T1000 (cell line): Measurements from ENCODE around the gene BRMS1.
"Not testable (repeated sequence)": the region's sequence is repeated elsewhere in the genome, so short reads cannot be mapped to it uniquely, and the experiment has no call there.

Experiments used
- DNase-seq: peaks from one replicate; lab custom pipeline; 2025; ENCODE audit warnings: mixed read lengths; lab: John Stamatoyannopoulos, UW

Gene BRMS1

GRCh38 chr11:66344550-66345315, at the start of gene BRMS1:
BRMS1 (minus strand) TSS chr11:66345104; CDS start chr11:66342234, 2,870 bp downstream.
- peak; percentile 88 for DNase-seq

- no peak for DNase-seq
Measured at GRCh38 chr11:66393954-66394353, 49.0 kb upstream of the BRMS1 start.

- DNase-seq = no peak
Measured at GRCh38 chr11:66391322-66391721, 46.4 kb upstream of the BRMS1 start.

DNA sequence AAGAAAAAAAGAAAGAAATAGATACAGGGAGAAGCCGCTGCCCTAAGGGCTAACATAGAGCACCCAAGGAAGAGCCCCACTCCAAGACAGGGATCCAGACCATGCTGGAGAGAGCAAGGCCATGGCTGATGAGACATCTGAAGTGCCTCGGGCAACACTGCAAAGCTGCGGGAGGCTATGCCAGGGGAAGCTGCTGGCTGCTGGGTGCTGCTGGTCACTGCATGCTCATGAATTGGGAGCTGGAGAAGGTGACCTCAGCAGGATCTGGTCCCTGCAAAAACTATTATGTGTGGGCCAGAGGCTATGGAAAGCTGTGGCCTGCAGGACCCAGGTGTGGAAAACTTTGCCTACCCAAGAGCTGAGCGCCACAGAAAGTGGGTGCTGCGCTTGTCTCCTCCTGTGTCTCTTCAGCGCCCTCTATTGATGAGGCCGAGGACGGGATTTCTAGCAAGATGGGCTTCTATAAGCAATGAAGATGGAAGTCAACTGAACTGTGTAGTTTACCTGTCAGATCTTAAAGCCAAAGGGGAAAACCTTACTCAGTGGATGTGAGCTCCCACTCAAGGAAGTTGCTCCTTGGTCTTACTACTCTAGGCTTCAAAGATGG, 44.0 kb upstream of the BRMS1 start:
- peak; percentile 29 for DNase-seq

- peak; percentile 69 for DNase-seq
Measured at GRCh38 chr11:66386171-66387069, 41.5 kb upstream of the BRMS1 start.

GRCh38 chr11:66384316-66384715, 39.4 kb upstream of the BRMS1 start:
- not testable (repeated sequence) for DNase-seq

GRCh38 chr11:66380264-66380663, 35.4 kb upstream of the BRMS1 start:
- DNase-seq = not testable (repeated sequence)

GRCh38 chr11:66373690-66374287, 28.9 kb upstream of the BRMS1 start:
- DNase-seq = not testable (repeated sequence)

- DNase-seq = no peak
Measured at GRCh38 chr11:66373265-66373664, 28.4 kb upstream of the BRMS1 start.

GRCh38 chr11:66371627-66372415, 26.9 kb upstream of the BRMS1 start, which contains the start of gene SLC29A2:
SLC29A2 (minus strand) TSS chr11:66371760; CDS start chr11:66371591, 169 bp downstream.
- DNase-seq = no peak

GRCh38 chr11:66369073-66369894, 24.4 kb upstream of the BRMS1 start:
- DNase-seq = no peak

- DNase-seq = no peak
Measured at GRCh38 chr11:66368484-66368883, 23.6 kb upstream of the BRMS1 start.

GRCh38 chr11:66367561-66368312, 22.8 kb upstream of the BRMS1 start:
- DNase-seq = no peak

DNA sequence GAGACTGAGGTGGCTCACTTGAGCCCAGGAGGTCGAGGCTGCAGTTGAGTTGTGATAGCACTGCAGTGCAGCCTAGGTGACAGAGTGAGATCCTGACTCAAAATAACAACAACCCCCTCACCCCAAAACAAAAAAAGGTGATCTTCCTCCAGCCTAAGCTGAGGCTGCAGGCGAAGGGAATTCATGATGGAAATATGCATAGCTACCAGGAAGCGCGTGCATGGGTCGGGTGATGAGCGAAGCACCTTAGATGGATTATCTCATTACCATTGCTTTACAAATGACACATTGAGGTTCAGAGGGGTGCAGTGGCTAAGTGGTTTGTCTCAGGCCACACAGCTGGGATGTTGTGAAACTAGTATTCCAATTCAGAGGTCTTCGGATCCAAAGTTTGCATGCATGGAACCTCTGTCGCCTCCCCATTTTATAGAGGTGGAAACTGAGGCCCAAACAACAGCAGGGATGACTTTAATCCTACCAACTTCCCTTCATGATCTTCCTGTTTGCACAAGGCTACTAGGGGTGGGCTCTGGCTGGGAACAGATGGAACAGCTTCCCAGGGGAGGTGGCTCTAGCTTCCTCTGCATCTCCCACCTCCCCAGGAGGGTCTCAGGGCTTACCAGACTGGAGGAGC, 22.1 kb upstream of the BRMS1 start:
- DNase-seq = no peak

DNA sequence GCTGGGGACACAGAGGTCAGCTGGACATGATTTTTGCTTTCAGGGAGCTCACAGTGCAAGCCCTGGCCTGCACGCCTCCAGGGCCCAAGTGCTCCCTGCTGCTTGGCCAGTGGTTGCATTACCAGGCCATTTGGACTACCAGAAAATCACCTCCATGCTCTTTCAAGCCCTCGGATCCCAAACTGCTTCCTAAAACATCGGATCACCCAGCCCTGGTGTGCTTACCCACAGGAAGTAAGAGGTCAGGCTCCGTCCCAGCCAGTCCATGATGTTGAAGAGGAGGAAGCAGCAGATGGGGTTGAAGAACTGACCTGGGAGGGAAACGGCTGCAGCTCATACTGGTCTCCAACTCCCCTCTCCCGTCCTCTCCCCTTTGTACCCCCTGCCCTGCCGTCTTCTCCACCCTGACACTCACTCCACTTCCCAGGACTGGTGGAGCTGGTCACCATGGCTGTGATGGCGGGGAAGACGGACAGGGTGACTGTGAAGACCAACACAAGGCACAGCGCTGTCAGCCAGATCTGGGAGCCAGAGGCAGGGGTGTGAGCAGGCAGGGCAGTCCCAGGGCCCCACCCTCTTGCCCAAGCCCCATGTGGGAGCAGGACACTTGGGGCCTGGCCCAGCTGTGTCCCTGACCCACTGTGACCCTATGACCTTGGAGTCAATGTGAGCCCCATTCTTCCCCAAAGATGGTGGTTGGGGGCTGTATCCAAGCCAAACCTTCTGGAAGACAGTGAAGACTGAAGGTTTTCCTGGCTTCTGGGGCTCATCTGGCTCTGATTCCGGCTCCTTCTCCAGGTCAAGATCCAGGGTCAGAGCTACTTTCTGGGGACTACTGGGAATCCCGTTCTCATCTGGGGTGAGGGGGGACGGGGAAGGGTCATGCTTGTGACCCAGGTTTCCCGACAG, 21.1 kb upstream of the BRMS1 start:
- no peak for DNase-seq

GRCh38 chr11:66365166-66365565, 20.3 kb upstream of the BRMS1 start:
- no peak for DNase-seq

GRCh38 chr11:66363805-66364535, 19.1 kb upstream of the BRMS1 start:
- DNase-seq = no peak
